Endothelial cell of umbilical vein (primary cell): ENCODE results near the gene CHKB. TPM values are rescaled to one million over a fixed set of nuclear protein-coding genes. Genes with fewer than 3 reads are reported as not detected.
"Not testable (repeated sequence)": the region's sequence is repeated elsewhere in the genome, so short reads cannot be mapped to it uniquely, and the experiment has no call there.

Source experiments
- BruUV-seq: library from RNA; stranded (reverse); fragments of 400-500 nt; replicated peaks from 2 replicates; lab custom pipeline; 2021; lab: Mats Ljungman, UMichigan
- CTCF ChIA-PET: fragments of 300-600, 350-600 bp; sonication (Branson Sonifier 250); formaldehyde crosslinking; loops from one replicate; lab custom pipeline; 2021; ENCODE audit warnings: antibody characterized with exemption, inconsistent platforms; lab: Charles Lee
- POLR2A ChIA-PET: fragments of 300-600, 350-600 bp; sonication (Branson Sonifier 250); formaldehyde crosslinking; loops from one replicate; lab custom pipeline; 2021; ENCODE audit warnings: antibody characterized with exemption, inconsistent platforms; lab: Charles Lee
- DNase-seq: peaks from one replicate; pipeline ENCODE4 v3.0.0-alpha.2; 2011; ENCODE audit warnings: low read depth, low spot score
- FAIRE-seq: peaks from 2 replicates; lab custom pipeline; 2011; peaks lifted over from hg19 to GRCh38; lab: Jason Lieb, UNC
- H2AFZ ChIP-seq: 2 replicates; pipeline ENCODE4 v1.6.0; 2012; ENCODE audit warnings: low read depth, low read length, control low read depth, inconsistent platforms
- H3K27ac ChIP-seq: 2 replicates; pipeline ENCODE4 v1.5.1; 2011; ENCODE audit warnings: low read depth, mild to moderate bottlenecking, control low read depth, low read length, moderate library complexity; ENCODE audit not compliant: insufficient read depth
- H3K27me3 ChIP-seq, 2 experiments: 2 replicates each; pipeline versions ENCODE4 v1.6.0 to v1.6.1; 2011; ENCODE audit warnings: low read length in 2 of 2, mixed read lengths in 1 of 2; ENCODE audit not compliant: control insufficient read depth in 2 of 2, insufficient read depth in 2 of 2
- H3K36me3 ChIP-seq, 2 experiments: 2 replicates in 1 of 2; 3 replicates in 1 of 2; pipeline ENCODE4 v1.5.1; 2011; ENCODE audit warnings: low read length in 2 of 2, mild to moderate bottlenecking in 1 of 2, moderate library complexity in 1 of 2; ENCODE audit not compliant: control insufficient read depth in 2 of 2, insufficient read depth in 2 of 2; ENCODE audit errors: extremely low read depth in 1 of 2
- H3K4me1 ChIP-seq: 3 replicates; pipeline ENCODE4 v1.5.1; 2011; ENCODE audit warnings: mild to moderate bottlenecking, low read length; ENCODE audit not compliant: control insufficient read depth, insufficient read depth; ENCODE audit errors: extremely low read depth
- H3K4me2 ChIP-seq: 2 replicates; pipeline ENCODE4 v1.6.1; 2011; ENCODE audit warnings: low read length, control low read depth, mixed read lengths; ENCODE audit not compliant: insufficient read depth
- H3K4me3 ChIP-seq, 3 experiments: fragments of 200-600 bp in 1 of 3; sonication (generic), shearing (Covaris generic) in 1 of 3; replicated peaks in 1 of 3; 2 replicates each; pipeline ENCODE4 v1.5.1; 2011 to 2016; ENCODE audit warnings: control low read depth in 3 of 3, low read length in 3 of 3, mild to moderate bottlenecking in 2 of 3, inconsistent platforms in 1 of 3, low read depth in 1 of 3, moderate library complexity in 1 of 3; ENCODE audit not compliant: insufficient read depth in 1 of 3
- H3K79me2 ChIP-seq: 2 replicates; pipeline ENCODE4 v1.6.0; 2012; ENCODE audit warnings: low read length, inconsistent platforms; ENCODE audit not compliant: control insufficient read depth, insufficient read depth
- H3K9ac ChIP-seq: replicated peaks from 2 replicates; pipeline ENCODE3; 2011; ENCODE audit warnings: low read length, control low read depth; ENCODE audit not compliant: insufficient read depth; ENCODE audit errors: extremely low read depth
- H3K9me1 ChIP-seq: replicated peaks from 3 replicates; pipeline ENCODE4 v1.6.0; 2011; ENCODE audit warnings: mild to moderate bottlenecking, low read length; ENCODE audit not compliant: control insufficient read depth, insufficient read depth; ENCODE audit errors: extremely low read depth
- H3K9me3 ChIP-seq: replicated peaks from 2 replicates; pipeline ENCODE4 v1.5.1; 2012; ENCODE audit warnings: low read length, inconsistent platforms; ENCODE audit not compliant: control insufficient read depth, insufficient read depth
- H4K20me1 ChIP-seq: replicated peaks from 2 replicates; pipeline ENCODE3; 2011; ENCODE audit warnings: mild to moderate bottlenecking, low read length; ENCODE audit not compliant: control insufficient read depth, insufficient read depth; ENCODE audit errors: extremely low read depth
- CTCF ChIP-seq, 2 donors: IDR thresholded peaks; 1 replicate in 1 of 2; 2 replicates in 1 of 2; pipeline ENCODE4 v1.5.1; 2011; ENCODE audit warnings: low read length in 2 of 2, mild to moderate bottlenecking in 2 of 2, moderate library complexity in 2 of 2, control low read depth in 1 of 2, inconsistent platforms in 1 of 2, low read depth in 1 of 2; ENCODE audit not compliant: insufficient read depth in 1 of 2; ENCODE audit errors: extremely low read depth in 1 of 2
- EZH2 ChIP-seq: IDR thresholded peaks from 2 replicates; pipeline ENCODE4 v1.6.1; 2012; ENCODE audit warnings: borderline replicate concordance, low read depth, mild to moderate bottlenecking, moderate library complexity, low read length, inconsistent platforms; ENCODE audit not compliant: severe bottlenecking
- FOS ChIP-seq: IDR thresholded peaks from 2 replicates; pipeline ENCODE4 v1.6.1; 2011; ENCODE audit warnings: mild to moderate bottlenecking, low read length, moderate library complexity, borderline replicate concordance; ENCODE audit not compliant: insufficient read depth
- GATA2 ChIP-seq: IDR thresholded peaks from 2 replicates; pipeline ENCODE4 v1.7.0; 2011; ENCODE audit warnings: low read depth, mild to moderate bottlenecking, moderate library complexity, mixed read lengths, low read length; ENCODE audit not compliant: insufficient read length, insufficient read depth
- JUN ChIP-seq: IDR thresholded peaks from 2 replicates; pipeline ENCODE4 v1.6.1; 2011; ENCODE audit warnings: borderline replicate concordance, low read depth; ENCODE audit not compliant: insufficient read length, insufficient read depth
- MAX ChIP-seq: IDR thresholded peaks from 2 replicates; pipeline ENCODE4 v1.6.1; 2011; ENCODE audit not compliant: insufficient read depth, insufficient read length
- MYC ChIP-seq: IDR thresholded peaks from one replicate; pipeline ENCODE4 v1.6.1; 2011; ENCODE audit warnings: mild to moderate bottlenecking, low read depth, low read length
- POLR2A ChIP-seq: IDR thresholded peaks from 2 replicates; pipeline ENCODE4 v1.6.1; 2012; ENCODE audit warnings: low read depth, mild to moderate bottlenecking, control low read depth, low read length
- POLR2AphosphoS5 ChIP-seq: IDR thresholded peaks from 2 replicates; pipeline ENCODE4 v1.6.1; 2012; ENCODE audit warnings: low read depth, mild to moderate bottlenecking, control low read depth, low read length, moderate library complexity; ENCODE audit not compliant: insufficient read depth
- dilution Hi-C: fragments of 300-500 bp; cut with MboI; formaldehyde crosslinking; loops from one replicate; pipeline ENCODE4 v1.15.0; 2019; ENCODE audit warnings: low sequenced_read_pairs; ENCODE audit not compliant: extremely low pct_ligation_motif_present
- intact Hi-C: fragments of 100-400 bp; cut with micrococcal nuclease; formaldehyde crosslinking; loops from one replicate; pipeline ENCODE4 v1.10.0; 2022
- polyA plus RNA-seq, 4 experiments: library from polyadenylated mRNA; depleted of rRNA in 3 of 4; stranded (reverse) in 3 of 4; unstranded in 1 of 4; fragments of >200 nt; gene quantifications; 2 replicates each; pipeline versions ENCODE4 v1.2.1 to v1.2.3, GENCODE V29; 2011 to 2012; ENCODE audit warnings: missing spikeins in 1 of 4
- total RNA-seq: library from RNA; stranded (reverse); gene quantifications from 2 replicates; pipeline ENCODE4 v1.2.3, GENCODE V29; 2021

The CHKB gene
- total and polyA plus RNA-seq, 2 donors (not counting 3 experiments of a cell fraction or from before 2014, with no cell fraction given) = 62.4 to 70.6 TPM

GRCh38 chr22:50620593-50621355, 38.1 kb upstream of the CHKB start:
- DNase-seq = peak; percentile 90
- intact Hi-C loops (loop anchor here (1.0 to 2.0 kb wide), 5 partner anchors 44 to 379 kb away; partner anchors contain the start of genes SCO2 and SHANK3), dilution Hi-C loops (no loop called here)
- H3K4me2 ChIP-seq = peak overlapping the region; percentile 50
- no TSS peak for BruUV-seq
- H3K27ac ChIP-seq = no peak overlapping the region
- H3K9ac ChIP-seq = no peak overlapping the region
- peak; percentile 76 for FAIRE-seq
- no peaks in the 10 kb centered on the region for H3K36me3 ChIP-seq
- no peak for TF ChIP-seq CTCF (IDR thresholded peaks at IDR 0.05; ENCODE audit: extremely low read depth in 1 of 2, insufficient read depth in 1 of 2, low read depth in 1 of 2, low read length in 2 of 2)
- no peak for TF ChIP-seq FOS
- TF ChIP-seq JUN = peak; percentile 40
- TF ChIP-seq MAX = peak; percentile 57
- no peak for TF ChIP-seq POLR2A
- peak; percentile 36 for TF ChIP-seq GATA2
- peak; percentile 15 for TF ChIP-seq POLR2AphosphoS5
- TF ChIP-seq MYC = no peak
- TF ChIP-seq EZH2 = peak; percentile 38
- POLR2A ChIA-PET = interaction anchor here (0.7 kb wide), 1 partner anchor 20 kb away, joined by 7 read pairs; no protein-coding TSS in a partner anchor
- no peaks in the 10 kb centered on the region for H4K20me1 ChIP-seq
- no peak overlapping the region for H3K4me3 ChIP-seq
- H3K4me1 ChIP-seq = peaks cover 14% of the 10 kb centered on the region
- no peaks in the 10 kb centered on the region for H3K9me3 ChIP-seq
- H3K27me3 ChIP-seq = no peaks in the 10 kb centered on the region
- H2AFZ ChIP-seq = no peak overlapping the region
- no peaks in the 10 kb centered on the region for H3K9me1 ChIP-seq
- no peaks in the 10 kb centered on the region for H3K79me2 ChIP-seq
- CTCF ChIA-PET = interaction anchor here (0.6 to 2.3 kb wide), 44 partner anchors 9 to 380 kb away, joined by 3 to 91 read pairs (median 5); partner anchors contain the start of genes CHKB, CPT1B, LMF2 and NCAPH2

GRCh38 chr22:50614296-50614695, 31.6 kb upstream of the CHKB start:
- H3K27ac ChIP-seq, H3K9me1 ChIP-seq, H4K20me1 ChIP-seq, H3K79me2 ChIP-seq, H3K4me2 ChIP-seq, H3K27me3 ChIP-seq, BruUV-seq, POLR2A ChIA-PET, H3K9ac ChIP-seq, FAIRE-seq, H2AFZ ChIP-seq, H3K9me3 ChIP-seq, H3K36me3 ChIP-seq, intact Hi-C loops, H3K4me1 ChIP-seq, H3K4me3 ChIP-seq, dilution Hi-C loops, DNase-seq: not testable (repeated sequence)
- CTCF ChIA-PET = interaction anchor here (0.9 kb wide), 1 partner anchor 28 kb away, joined by 3 read pairs; no protein-coding TSS in a partner anchor
